NCI-H526 (cell line): ENCODE data around the gene CIAO2B.
"Not testable (repeated sequence)": the region's sequence is repeated elsewhere in the genome, so short reads cannot be mapped to it uniquely, and the experiment has no call there.

ENCODE experiments used
- DNase-seq, 2 experiments: peaks; one replicate each; lab custom pipeline; 2025; lab: John Stamatoyannopoulos, UW

The CIAO2B gene

GRCh38 chr16:66955363-66956153 lies 21.4 kb upstream of the CIAO2B start:
- DNase-seq: not testable (repeated sequence)

GRCh38 chr16:66954097-66954659 lies 20.0 kb upstream of the CIAO2B start:
- DNase-seq: peak; percentile 37 to 72

- no peak for DNase-seq
Observed at GRCh38 chr16:66953462-66954096, 19.4 kb upstream of the CIAO2B start.

- no peak for DNase-seq
Observed at GRCh38 chr16:66952430-66953110, 18.4 kb upstream of the CIAO2B start.

- no peak for DNase-seq
Observed at GRCh38 chr16:66950971-66951790, 17.0 kb upstream of the CIAO2B start.

- DNase-seq: no peak
Observed at GRCh38 chr16:66950437-66950836, 16.2 kb upstream of the CIAO2B start.

- no peak for DNase-seq
Observed at GRCh38 chr16:66949472-66949871, 15.3 kb upstream of the CIAO2B start.

- DNase-seq: no peak
Observed at GRCh38 chr16:66948837-66949225, 14.6 kb upstream of the CIAO2B start.

GRCh38 chr16:66948134-66948836 lies 14.1 kb upstream of the CIAO2B start:
- peak in 1 of 2 experiments; percentile 44 for DNase-seq

- DNase-seq: peak; percentile 70 to 75
Observed at GRCh38 chr16:66947302-66948065, 13.3 kb upstream of the CIAO2B start.

GRCh38 chr16:66946974-66947301 lies 12.7 kb upstream of the CIAO2B start:
- no peak for DNase-seq

GRCh38 chr16:66946541-66946940 lies 12.3 kb upstream of the CIAO2B start:
- DNase-seq: no peak

- DNase-seq: no peak
Observed at GRCh38 chr16:66945939-66946338, 11.7 kb upstream of the CIAO2B start.

- not testable (repeated sequence) for DNase-seq
Observed at GRCh38 chr16:66944971-66945370, 10.8 kb upstream of the CIAO2B start.

- DNase-seq: no peak
Observed at GRCh38 chr16:66944054-66944441, 9.8 kb upstream of the CIAO2B start.

GRCh38 chr16:66943426-66944053 lies 9.3 kb upstream of the CIAO2B start:
- DNase-seq: no peak

GRCh38 chr16:66942981-66943380 lies 8.8 kb upstream of the CIAO2B start:
- DNase-seq: no peak

GRCh38 chr16:66940236-66940635 lies 6.0 kb upstream of the CIAO2B start:
- DNase-seq: no peak

- no peak for DNase-seq
Observed at GRCh38 chr16:66939366-66939765, 5.2 kb upstream of the CIAO2B start.

- DNase-seq: no peak
Observed at GRCh38 chr16:66937725-66938337, 3.6 kb upstream of the CIAO2B start.
